Caki2 (cell line): Measurements from ENCODE around the gene CALML6. TPM values are rescaled to one million over a fixed set of nuclear protein-coding genes. Genes with fewer than 3 reads are reported as not detected.

Experiments
- total RNA-seq: library from RNA; depleted of rRNA; stranded (reverse); fragments of >200 nt; shearing (Covaris generic); gene quantifications from 2 replicates; pipeline ENCODE4 v1.2.3, GENCODE V29; 2014; ENCODE audit warnings: low replicate concordance; rRNA removed

Gene CALML6
- total RNA-seq, 1 experiment from 2014 or later, result not detected

Other genes starting within 250 kb of the CALML6 start
- gene SLC35E2B, start 222.5 kb upstream of the CALML6 start, total RNA-seq, result 13.6 and 13.8 TPM in 2 replicates
- gene CDK11A, start 190.9 kb upstream of the CALML6 start, total RNA-seq, result 3.7 and 15.4 TPM in 2 replicates
- gene NADK, start 136.8 kb upstream of the CALML6 start, total RNA-seq, result 51.8 and 82.9 TPM in 2 replicates
- 282 and 362 TPM in 2 replicates for gene GNB1, start 24.2 kb upstream of the CALML6 start, total RNA-seq
- gene TMEM52, start 4.0 kb downstream of the CALML6 start, total RNA-seq, result not detected in 2 replicates
- gene CFAP74, start 88.5 kb downstream of the CALML6 start, total RNA-seq, result not detected in 2 replicates
- 0.74 TPM in 1 of 2 replicates, not detected in the other for gene GABRD, start 104.1 kb downstream of the CALML6 start, total RNA-seq
- 36.2 and 60.4 TPM in 2 replicates for gene PRKCZ, start 135.2 kb downstream of the CALML6 start, total RNA-seq